ENCODE measurements around the gene NOS3.

NOS3 gene

DNA sequence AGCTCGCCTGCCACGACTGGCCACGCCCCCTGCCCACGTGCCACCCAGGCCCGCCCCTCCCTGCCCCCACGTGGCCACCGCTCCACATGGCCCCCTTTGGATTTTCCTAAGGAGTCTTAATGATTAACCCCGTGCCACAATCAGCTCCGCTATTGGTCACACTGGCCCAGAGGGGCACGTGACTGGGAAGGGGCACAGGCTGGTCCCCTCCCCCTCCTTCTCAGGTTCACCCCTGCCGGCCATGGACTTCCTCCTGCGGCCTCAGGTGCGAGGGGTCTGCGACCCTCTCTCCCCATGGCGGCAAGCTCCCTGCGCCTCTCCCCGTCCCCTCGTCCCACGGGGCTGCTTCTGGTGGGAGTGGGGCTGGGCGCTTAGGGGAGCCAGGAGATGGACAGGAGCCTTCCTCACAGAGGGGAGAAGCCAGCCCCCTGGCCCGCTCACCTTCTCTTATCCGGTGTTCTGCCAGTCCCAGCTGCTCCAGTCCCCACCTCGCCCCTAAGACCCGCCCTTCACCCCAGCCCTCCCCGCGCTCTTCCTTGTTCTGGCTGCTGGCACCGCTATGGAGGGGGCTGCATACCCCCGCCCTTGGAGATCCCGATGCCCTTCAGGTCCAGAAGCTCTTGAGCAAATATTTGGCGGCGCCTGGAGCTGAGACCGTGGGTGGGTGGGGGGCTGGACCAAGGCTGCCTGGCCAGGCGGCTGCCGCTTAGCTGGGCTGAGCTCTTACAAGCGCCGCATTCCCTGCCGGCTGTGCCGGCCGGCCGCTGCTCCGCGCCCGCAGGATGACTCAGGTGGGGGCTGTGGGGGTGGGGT lies 71.8 kb downstream of the NOS3 start:
- peak overlapping the region; percentile 29 for H3K4me3 ChIP-seq (ENCODE audit: low read length)
- DNase-seq (ENCODE audit: low read depth) = peak; percentile 64
- no peak for TF ChIP-seq CTCF (conservative IDR thresholded peaks at IDR 0.05; ENCODE audit: low read length)

DNA sequence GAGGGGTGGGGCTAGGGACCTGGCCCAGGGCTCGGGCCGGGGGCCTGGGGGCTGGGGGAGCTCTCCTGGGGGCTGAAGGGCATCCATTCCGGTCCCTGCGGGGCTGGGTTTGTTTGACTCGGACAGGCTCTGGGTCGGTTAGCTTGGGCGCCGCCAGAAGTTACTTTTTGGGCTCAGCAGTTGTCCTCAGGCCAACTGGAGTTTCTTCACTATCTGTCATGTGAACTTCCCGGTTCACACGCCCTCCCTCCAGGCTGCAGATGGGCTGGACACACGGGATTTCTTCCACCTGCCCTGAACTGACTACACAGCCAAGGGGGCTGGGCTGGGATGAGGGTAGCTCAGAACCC lies 72.4 kb downstream of the NOS3 start:
- peak; percentile 71 for DNase-seq (ENCODE audit: low read depth)
- 0 out of 2 replicates have a peak overlapping the region, but pooled peaks have one; percentile 7 for H3K4me3 ChIP-seq (ENCODE audit: low read length)
- TF ChIP-seq CTCF (conservative IDR thresholded peaks at IDR 0.05; ENCODE audit: low read length) = no peak
